HFFc6 (cell line): ENCODE measurements around the gene CCL4L2. TPM values are rescaled to one million over a fixed set of nuclear protein-coding genes. Genes with fewer than 3 reads are reported as not detected.
"Not testable (repeated sequence)": the region's sequence is repeated elsewhere in the genome, so short reads cannot be mapped to it uniquely, and the experiment has no call there.

Source experiments
- DNase-seq: peaks from one replicate; pipeline ENCODE4 v3.0.0-alpha.2; 2018
- H3K27ac Mint-ChIP-seq: 2 replicates; pipeline ENCODE4 v1.8.0; 2020; ENCODE audit warnings: mild to moderate bottlenecking, mixed read lengths
- H3K27me3 Mint-ChIP-seq: 2 replicates; pipeline ENCODE4 v1.8.0; 2021; ENCODE audit warnings: mild to moderate bottlenecking, moderate library complexity, mixed read lengths; ENCODE audit not compliant: insufficient read depth
- H3K36me3 Mint-ChIP-seq: 2 replicates; pipeline ENCODE4 v1.8.0; 2021; ENCODE audit warnings: low read depth, mixed read lengths
- H3K4me1 Mint-ChIP-seq: 2 replicates; pipeline ENCODE4 v1.8.0; 2020; ENCODE audit warnings: low read depth, mixed read lengths
- H3K4me3 Mint-ChIP-seq: 2 replicates; pipeline ENCODE4 v1.8.0; 2020; ENCODE audit warnings: mild to moderate bottlenecking, moderate library complexity, mixed read lengths
- H3K9me3 Mint-ChIP-seq: 2 replicates; pipeline ENCODE4 v1.8.0; 2020; ENCODE audit warnings: mild to moderate bottlenecking, mixed read lengths
- total RNA-seq, 6 experiments: library from RNA; stranded (reverse); fragmentation: NEBNext Ultra II Directional; extraction: Animal tissue kit (Norgen Biotek cat#: 25700); gene quantifications; 2 replicates in 1 of 6; 3 replicates in 5 of 6; pipeline ENCODE4 v1.2.3, GENCODE V29; 2021
- TF ChIP-seq, protein P1 (sequence below): fragments of 200-600 bp; sonication (generic); IDR thresholded peaks from 2 replicates; pipeline ENCODE4 v1.5.0; 2021; ENCODE audit warnings: antibody characterized with exemption, mild to moderate bottlenecking

The CCL4L2 gene
- total RNA-seq, 6 experiments from 2014 or later: not detected

DNA sequence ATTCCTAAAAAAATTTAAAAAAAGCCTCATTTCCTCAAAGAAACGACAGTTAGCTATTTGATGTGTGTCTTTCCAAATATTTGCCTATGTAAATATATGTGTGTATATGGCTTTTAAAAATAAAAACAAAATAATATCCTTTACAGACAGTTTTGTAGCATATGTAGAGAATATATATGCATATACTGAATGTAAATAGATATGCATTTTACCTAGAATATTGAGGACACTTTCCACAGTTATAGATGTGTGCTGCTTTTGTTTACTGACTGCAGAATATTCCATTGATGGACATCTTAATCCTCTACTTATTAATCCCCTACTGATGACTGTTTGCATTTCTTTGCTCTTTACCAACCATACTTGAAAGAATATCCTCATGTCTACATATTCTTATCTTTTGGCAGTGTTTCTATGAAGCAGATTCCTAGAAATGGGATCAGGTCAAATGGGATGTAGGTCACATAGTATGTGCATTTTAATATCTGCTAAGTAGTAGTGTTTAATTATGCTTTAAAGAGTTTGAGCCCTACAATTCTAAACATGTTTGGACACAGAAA is 17.6 kb upstream of the CCL4L2 start:
- Mint-ChIP-seq H3K36me3 (no peaks in the 10 kb centered on the region), H3K4me3 (no peak overlapping the region), H3K27me3 (peaks cover 4% of the 10 kb centered on the region), H3K4me1 (peaks cover 26% of the 10 kb centered on the region), H3K27ac (no peak overlapping the region), H3K9me3 (no peaks in the 10 kb centered on the region)
- TF ChIP-seq, protein P1, sequence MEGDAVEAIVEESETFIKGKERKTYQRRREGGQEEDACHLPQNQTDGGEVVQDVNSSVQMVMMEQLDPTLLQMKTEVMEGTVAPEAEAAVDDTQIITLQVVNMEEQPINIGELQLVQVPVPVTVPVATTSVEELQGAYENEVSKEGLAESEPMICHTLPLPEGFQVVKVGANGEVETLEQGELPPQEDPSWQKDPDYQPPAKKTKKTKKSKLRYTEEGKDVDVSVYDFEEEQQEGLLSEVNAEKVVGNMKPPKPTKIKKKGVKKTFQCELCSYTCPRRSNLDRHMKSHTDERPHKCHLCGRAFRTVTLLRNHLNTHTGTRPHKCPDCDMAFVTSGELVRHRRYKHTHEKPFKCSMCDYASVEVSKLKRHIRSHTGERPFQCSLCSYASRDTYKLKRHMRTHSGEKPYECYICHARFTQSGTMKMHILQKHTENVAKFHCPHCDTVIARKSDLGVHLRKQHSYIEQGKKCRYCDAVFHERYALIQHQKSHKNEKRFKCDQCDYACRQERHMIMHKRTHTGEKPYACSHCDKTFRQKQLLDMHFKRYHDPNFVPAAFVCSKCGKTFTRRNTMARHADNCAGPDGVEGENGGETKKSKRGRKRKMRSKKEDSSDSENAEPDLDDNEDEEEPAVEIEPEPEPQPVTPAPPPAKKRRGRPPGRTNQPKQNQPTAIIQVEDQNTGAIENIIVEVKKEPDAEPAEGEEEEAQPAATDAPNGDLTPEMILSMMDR: no peak
- DNase-seq: no peak

DNA sequence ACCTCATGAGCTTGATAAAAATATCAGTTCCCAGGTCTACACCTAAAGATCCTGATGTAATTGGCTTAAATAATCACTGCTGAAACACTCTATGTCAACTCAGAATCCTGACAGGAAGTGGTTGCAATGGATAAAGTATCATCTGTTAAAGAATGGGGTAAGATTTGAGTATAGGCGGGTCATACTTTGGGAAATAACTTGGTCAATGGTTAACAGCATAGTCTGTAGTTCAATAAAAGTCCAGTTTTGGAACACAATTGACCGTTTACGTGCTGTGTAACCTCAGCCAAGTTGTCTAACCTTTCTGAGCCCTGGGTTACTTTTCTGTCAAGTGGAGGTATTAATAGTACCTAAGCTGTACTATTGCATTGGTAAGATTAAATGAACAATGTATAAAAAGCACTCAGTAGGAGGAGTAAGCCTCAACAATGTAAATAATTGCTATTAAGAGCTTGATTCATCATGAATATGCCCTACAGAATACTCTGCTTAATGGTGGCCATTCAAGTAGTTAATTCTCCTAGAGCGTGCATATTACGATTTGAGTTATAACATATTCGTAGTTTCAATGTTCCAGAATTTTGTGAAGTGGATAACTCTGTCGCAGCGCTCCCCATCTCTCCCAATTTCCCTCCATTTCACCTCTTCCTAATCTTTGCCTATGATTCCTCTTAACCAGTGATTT is 16.6 kb upstream of the CCL4L2 start:
- H3K27ac Mint-ChIP-seq, H3K9me3 Mint-ChIP-seq, H3K4me3 Mint-ChIP-seq, H3K27me3 Mint-ChIP-seq, DNase-seq, H3K36me3 Mint-ChIP-seq: not testable (repeated sequence)
- peaks cover 26% of the 10 kb centered on the region for H3K4me1 Mint-ChIP-seq

DNA sequence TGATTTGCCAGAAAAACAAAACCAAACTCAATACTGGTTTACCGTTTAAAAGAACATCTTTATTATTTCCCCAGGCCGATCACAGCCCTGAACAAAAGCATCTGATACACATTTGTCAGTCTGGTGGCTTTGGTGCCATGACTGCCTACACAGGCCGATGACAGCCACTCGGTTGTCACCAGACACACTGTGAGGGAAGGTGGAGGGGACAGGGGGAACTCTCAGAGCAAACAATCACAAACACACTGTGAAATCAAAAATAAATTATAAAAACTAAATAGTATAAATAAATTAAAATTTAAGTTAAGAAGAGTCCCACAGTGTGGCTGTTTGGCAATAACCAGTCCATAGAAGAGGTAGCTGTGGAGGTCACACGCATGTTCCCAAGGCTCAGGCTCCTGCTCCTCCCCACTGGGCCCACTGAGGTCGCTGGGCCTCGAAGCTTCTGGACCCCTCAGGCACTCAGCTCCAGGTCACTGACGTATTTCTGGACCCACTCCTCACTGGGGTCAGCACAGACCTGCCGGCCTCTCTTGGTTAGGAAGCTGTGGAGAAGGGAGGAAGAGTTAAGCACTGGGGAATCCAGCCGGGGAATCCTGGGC is 15.9 kb upstream of the CCL4L2 start:
- H3K27ac Mint-ChIP-seq, H3K27me3 Mint-ChIP-seq, H3K36me3 Mint-ChIP-seq, H3K9me3 Mint-ChIP-seq, H3K4me3 Mint-ChIP-seq, DNase-seq: not testable (repeated sequence)
- peaks cover 23% of the 10 kb centered on the region for H3K4me1 Mint-ChIP-seq

DNA sequence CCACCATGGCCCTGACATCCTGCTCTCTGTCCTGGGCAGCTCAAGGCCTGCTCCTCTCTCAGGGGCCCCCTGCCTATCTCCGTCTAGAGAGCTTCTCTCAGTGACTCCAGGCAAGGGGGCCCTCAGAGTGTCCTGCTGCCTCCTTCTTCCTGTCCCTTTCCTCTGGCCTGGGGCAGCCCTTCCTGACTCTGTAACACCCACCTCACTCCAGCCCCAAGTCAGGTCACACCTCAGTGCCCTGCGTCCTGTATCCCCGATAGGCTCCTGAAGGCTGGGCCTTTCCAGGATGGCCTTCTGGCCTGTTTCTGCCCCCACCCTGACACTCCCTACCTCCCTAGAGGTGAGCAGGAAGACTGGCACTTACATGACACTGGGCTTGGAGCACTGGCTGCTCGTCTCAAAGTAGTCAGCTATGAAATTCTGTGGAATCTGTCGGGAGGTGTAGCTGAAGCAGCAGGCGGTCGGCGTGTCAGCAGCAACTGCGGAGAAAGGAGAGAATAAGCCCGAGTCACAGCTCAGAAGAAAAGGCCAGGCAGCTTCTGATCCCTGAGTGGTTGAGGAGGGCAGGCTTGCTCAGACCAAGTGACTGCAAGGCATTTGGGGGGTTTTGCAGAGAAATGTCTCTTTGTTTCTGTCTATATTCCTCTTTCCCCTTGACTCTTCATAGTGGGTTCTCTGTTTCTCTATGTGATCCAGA is 15.3 kb upstream of the CCL4L2 start:
- no peak for DNase-seq
- Mint-ChIP-seq H3K27me3 (peaks cover 6% of the 10 kb centered on the region; the same call in 1 of the 2 replicates), H3K36me3 (no peaks in the 10 kb centered on the region), H3K4me1 (peaks cover 17% of the 10 kb centered on the region), H3K27ac (no peak overlapping the region), H3K4me3 (no peak overlapping the region; the same call in 1 of the 2 replicates), H3K9me3 (no peaks in the 10 kb centered on the region)
- TF ChIP-seq, protein P1: no peak

DNA sequence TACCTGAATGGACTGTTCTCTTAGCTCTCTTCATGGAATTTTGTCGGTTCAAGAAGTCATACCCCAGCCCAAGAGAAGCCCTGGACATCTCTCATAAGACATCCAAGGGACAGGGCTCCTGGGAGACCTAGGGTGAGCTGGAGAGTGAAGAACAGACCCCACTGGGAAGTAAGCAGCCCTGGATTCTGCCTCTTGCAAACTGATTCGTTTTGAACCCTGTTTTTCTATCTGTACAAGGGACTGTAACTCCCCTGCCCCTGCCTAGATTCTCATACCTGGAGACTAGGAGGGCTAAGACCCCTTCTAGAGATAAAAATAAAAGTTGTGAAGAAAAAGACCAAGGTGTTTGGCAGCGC is 14.8 kb upstream of the CCL4L2 start:
- Mint-ChIP-seq H3K9me3 (no peaks in the 10 kb centered on the region), H3K4me1 (peaks cover 17% of the 10 kb centered on the region), H3K27me3 (peaks cover 8% of the 10 kb centered on the region), H3K36me3 (no peaks in the 10 kb centered on the region), H3K4me3 (no peak overlapping the region), H3K27ac (no peak overlapping the region)
- TF ChIP-seq, protein P1: no peak
- DNase-seq: no peak

DNA sequence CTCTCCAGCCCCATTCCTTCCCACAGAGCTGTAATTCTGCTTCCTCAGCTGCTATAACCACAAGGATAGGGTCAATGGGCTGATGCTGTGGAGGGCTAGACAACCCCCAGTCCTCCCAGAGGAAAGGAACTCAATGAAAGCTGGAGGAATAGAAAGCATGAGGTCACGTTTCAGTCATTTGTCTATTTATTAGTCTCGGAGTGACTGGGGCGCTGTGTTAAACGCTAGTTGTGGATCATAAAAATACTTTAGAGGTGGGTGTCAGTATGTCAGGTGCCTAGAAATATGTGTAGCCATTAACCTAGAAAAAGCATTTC is 13.5 kb upstream of the CCL4L2 start:
- Mint-ChIP-seq H3K27ac (no peak overlapping the region), H3K36me3 (no peaks in the 10 kb centered on the region), H3K4me1 (peaks cover 7% of the 10 kb centered on the region), H3K9me3 (no peaks in the 10 kb centered on the region), H3K27me3 (peaks cover 9% of the 10 kb centered on the region), H3K4me3 (no peak overlapping the region)
- TF ChIP-seq, protein P1: no peak
- no peak for DNase-seq
